Spinal cord (tissue), 10 donors: ENCODE results near the gene MKLN1. TPM values are rescaled to one million over a fixed set of nuclear protein-coding genes. Genes with fewer than 3 reads are reported as not detected.
A peak's percentile ranks its signal among the peaks of the same experiment; 100 is the strongest.
"Not testable (repeated sequence)": the region's sequence is repeated elsewhere in the genome, so short reads cannot be mapped to it uniquely, and the experiment has no call there.

Experiments
- DNase-seq, 6 donors: peaks; one replicate each; pipeline versions ENCODE4 v3.0.0 to v3.0.0-alpha.2; 2013 to 2015; ENCODE audit warnings: low spot score in 6 of 6, low read depth in 4 of 6
- H3K27ac ChIP-seq: one replicate; pipeline ENCODE4 v1.5.1; 2013; ENCODE audit warnings: low read depth, low read length, control low read depth
- H3K27me3 ChIP-seq: one replicate; pipeline ENCODE4 v1.6.1; 2013; ENCODE audit warnings: low read length; ENCODE audit not compliant: control insufficient read depth, insufficient read depth
- H3K36me3 ChIP-seq: one replicate; pipeline ENCODE4 v1.6.1; 2013; ENCODE audit warnings: low read length; ENCODE audit not compliant: control insufficient read depth, insufficient read depth
- H3K4me1 ChIP-seq: one replicate; pipeline ENCODE4 v1.6.1; 2013; ENCODE audit warnings: low read length; ENCODE audit not compliant: control insufficient read depth, insufficient read depth
- H3K4me3 ChIP-seq: one replicate; pipeline ENCODE4 v1.5.1; 2013; ENCODE audit warnings: low read depth, low read length, control low read depth
- H3K9me3 ChIP-seq: one replicate; pipeline ENCODE4 v1.6.1; 2013; ENCODE audit warnings: low read length; ENCODE audit not compliant: control insufficient read depth, insufficient read depth
- WGBS: methylation state at CpG from one replicate; pipeline ENCODE4 v1.1.5; 2013; ENCODE audit warnings: missing lambda C conversion rate; ENCODE audit not compliant: insufficient coverage; 5-methylcytosine and 5-hydroxymethylcytosine counted together
- polyA plus RNA-seq, 2 donors: library from polyadenylated mRNA; unstranded; fragments of 120-200 nt; gene quantifications; one replicate each; pipeline ENCODE4 v1.2.1, GENCODE V29; 2013; ENCODE audit not compliant: insufficient read length in 2 of 2
- total RNA-seq, 2 donors: library from RNA; depleted of rRNA in 1 of 2; stranded (reverse); fragments of 120-200 nt in 1 of 2; fragments of >200 nt in 1 of 2; gene quantifications; one replicate each; pipeline versions ENCODE4 v1.2.3 to v1.2.4, GENCODE V29; 2013 to 2014
- donor health status: healthy.

MKLN1 gene
- total and polyA plus RNA-seq, 4 donors = 13.6 to 69.4 (median 36.6) TPM

DNA sequence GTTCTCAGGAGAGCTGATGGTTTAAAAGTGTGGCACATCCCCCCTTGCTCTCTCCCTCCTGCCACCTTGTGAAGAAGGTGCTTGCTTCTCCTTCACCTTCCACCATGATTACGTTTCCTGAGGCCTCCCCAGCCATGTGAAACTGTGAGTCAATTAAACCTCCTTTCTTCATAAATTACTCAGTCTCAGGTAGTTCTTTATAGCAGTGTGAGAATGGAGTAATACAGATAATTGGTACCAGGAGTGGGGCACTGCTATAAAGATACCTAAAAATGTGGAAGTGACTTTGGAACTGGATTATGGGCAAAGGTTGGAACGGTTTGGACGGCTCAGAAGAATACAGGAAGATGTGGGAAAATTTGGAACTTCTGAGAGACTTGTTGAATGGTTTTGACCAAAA, 21.6 kb upstream of the MKLN1 start:
- H3K4me1 ChIP-seq, H3K9me3 ChIP-seq, H3K4me3 ChIP-seq, H3K27me3 ChIP-seq, H3K27ac ChIP-seq, H3K36me3 ChIP-seq, DNase-seq: not testable (repeated sequence)
- 91% methylated on average over 2 of the region's 3 CpGs for WGBS

DNA sequence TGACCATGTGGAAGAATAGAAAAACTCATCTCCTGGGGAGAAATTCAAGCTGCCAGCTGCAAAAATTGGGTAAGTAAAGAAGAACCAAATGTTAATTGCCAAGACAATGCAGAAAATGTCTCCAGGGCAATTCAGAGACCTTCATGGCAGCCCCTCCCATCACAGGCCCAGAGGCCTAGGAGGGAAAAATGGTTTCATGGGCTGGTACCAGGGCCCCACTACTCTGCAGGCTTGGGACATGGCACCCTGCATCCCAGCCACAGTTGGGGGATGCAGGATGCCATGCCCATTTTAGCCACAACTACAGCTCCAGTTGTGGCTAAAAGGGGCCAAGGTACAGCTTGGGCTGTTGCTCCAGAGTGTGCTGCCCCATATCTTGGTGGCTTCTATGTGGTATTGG, 20.9 kb upstream of the MKLN1 start:
- no peak for DNase-seq
- H3K4me1 ChIP-seq = no peaks in the 10 kb centered on the region
- peaks cover 5% of the 10 kb centered on the region for H3K9me3 ChIP-seq
- H3K27ac ChIP-seq = no peak overlapping the region
- H3K27me3 ChIP-seq = no peaks in the 10 kb centered on the region
- H3K36me3 ChIP-seq = no peaks in the 10 kb centered on the region
- H3K4me3 ChIP-seq = no peak overlapping the region

DNA sequence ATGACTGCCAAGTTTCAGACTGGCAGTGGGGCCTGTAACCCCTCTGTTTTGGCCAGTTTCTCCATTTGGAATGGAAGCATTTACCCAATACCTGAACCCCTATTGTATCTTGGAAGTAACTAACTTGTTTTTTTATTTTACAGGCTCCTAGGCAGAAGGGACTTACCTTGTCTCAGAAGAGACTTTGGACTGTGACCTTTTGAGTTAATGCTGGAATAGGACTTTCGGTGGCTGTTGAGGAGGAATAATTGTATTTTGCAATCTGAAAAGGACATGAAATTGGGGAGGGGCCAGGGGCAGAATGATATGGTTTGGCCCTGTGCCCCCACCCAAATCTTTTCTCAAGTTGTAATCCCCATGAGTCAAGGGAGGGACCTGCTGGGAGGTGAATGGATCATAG, 20.0 kb upstream of the MKLN1 start:
- WGBS = no CpG with 5 or more reads among the region's 1 CpG
- H3K27me3 ChIP-seq = no peaks in the 10 kb centered on the region
- DNase-seq = no peak

GRCh38 chr7:131312838-131313237, 14.8 kb upstream of the MKLN1 start:
- no peaks in the 10 kb centered on the region for H3K27me3 ChIP-seq
- WGBS = no CpG with 5 or more reads among the region's 1 CpG
- H3K36me3 ChIP-seq = no peaks in the 10 kb centered on the region
- H3K9me3 ChIP-seq = peaks cover 4% of the 10 kb centered on the region
- no peak for DNase-seq
- H3K4me1 ChIP-seq = no peaks in the 10 kb centered on the region
- H3K4me3 ChIP-seq = no peak overlapping the region
- no peak overlapping the region for H3K27ac ChIP-seq

More for the DNA sequence above, 20.0 kb upstream of the MKLN1 start:
- no peak overlapping the region for H3K4me3 ChIP-seq
- no peak overlapping the region for H3K27ac ChIP-seq
- no peaks in the 10 kb centered on the region for H3K36me3 ChIP-seq
- H3K9me3 ChIP-seq = peaks cover 7% of the 10 kb centered on the region
- H3K4me1 ChIP-seq = no peaks in the 10 kb centered on the region

DNA sequence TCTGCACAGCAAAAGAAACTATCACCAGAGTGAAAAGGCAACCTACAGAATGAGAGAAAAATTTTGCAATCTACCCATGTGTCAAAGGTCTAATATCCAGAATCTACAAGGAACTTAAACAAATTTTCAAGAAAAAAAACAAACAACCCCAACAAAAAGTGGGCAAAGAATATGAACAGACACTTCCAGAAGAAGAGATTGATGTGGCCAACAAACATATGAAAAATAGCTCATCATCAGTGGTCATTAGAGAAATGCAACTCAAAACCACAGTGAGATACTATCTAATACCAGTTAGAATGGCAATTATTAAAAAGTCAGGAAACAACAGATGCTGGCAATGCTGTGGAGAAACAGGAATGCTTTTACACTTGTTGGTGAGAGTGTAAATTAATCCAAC, 7.1 kb upstream of the MKLN1 start:
- no peaks in the 10 kb centered on the region for H3K27me3 ChIP-seq
- H3K4me3 ChIP-seq = no peak overlapping the region
- peaks cover 1% of the 10 kb centered on the region for H3K9me3 ChIP-seq
- no peaks in the 10 kb centered on the region for H3K4me1 ChIP-seq
- DNase-seq = no peak
- H3K27ac ChIP-seq = no peak overlapping the region
- H3K36me3 ChIP-seq = no peaks in the 10 kb centered on the region

GRCh38 chr7:131321656-131322055, 6.0 kb upstream of the MKLN1 start:
- H3K36me3 ChIP-seq = no peaks in the 10 kb centered on the region
- H3K9me3 ChIP-seq = peaks cover 1% of the 10 kb centered on the region
- DNase-seq = no peak
- no peaks in the 10 kb centered on the region for H3K4me1 ChIP-seq
- H3K4me3 ChIP-seq = no peak overlapping the region
- H3K27me3 ChIP-seq = no peaks in the 10 kb centered on the region
- no peak overlapping the region for H3K27ac ChIP-seq

DNA sequence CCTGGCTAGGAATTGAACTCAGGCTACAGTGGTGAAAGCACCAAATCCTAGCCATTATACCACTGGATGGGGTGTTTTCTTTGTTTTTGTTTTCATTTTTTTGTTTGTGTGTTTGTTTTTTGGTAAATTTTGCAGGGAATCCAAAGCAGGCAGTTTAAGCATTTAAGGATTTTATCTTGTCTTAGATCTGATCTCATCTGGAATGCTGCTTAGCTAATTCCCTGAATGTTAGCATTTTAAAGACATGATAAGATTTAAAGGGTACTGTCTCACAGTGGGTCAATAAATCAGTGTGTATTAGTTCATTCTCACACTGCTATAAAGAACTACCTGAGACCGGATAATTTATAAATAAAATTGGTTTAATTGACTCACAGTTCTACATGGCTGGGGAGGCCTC, 5.6 kb upstream of the MKLN1 start:
- no peak for DNase-seq
- no peaks in the 10 kb centered on the region for H3K36me3 ChIP-seq
- H3K27me3 ChIP-seq = no peaks in the 10 kb centered on the region
- H3K4me3 ChIP-seq = no peak overlapping the region
- no peak overlapping the region for H3K27ac ChIP-seq
- WGBS = no CpG with 5 or more reads among the region's 1 CpG
- no peaks in the 10 kb centered on the region for H3K4me1 ChIP-seq
- peaks cover 1% of the 10 kb centered on the region for H3K9me3 ChIP-seq

GRCh38 chr7:131322861-131323260, 4.8 kb upstream of the MKLN1 start:
- 93% methylated on average over 2 of the region's 7 CpGs for WGBS
- H3K4me1 ChIP-seq = no peaks in the 10 kb centered on the region
- no peaks in the 10 kb centered on the region for H3K36me3 ChIP-seq
- peak in 1 of 6 donors; percentile 23 for DNase-seq
- peaks cover 1% of the 10 kb centered on the region for H3K9me3 ChIP-seq
- H3K27ac ChIP-seq = no peak overlapping the region
- H3K27me3 ChIP-seq = no peaks in the 10 kb centered on the region
- no peak overlapping the region for H3K4me3 ChIP-seq

DNA sequence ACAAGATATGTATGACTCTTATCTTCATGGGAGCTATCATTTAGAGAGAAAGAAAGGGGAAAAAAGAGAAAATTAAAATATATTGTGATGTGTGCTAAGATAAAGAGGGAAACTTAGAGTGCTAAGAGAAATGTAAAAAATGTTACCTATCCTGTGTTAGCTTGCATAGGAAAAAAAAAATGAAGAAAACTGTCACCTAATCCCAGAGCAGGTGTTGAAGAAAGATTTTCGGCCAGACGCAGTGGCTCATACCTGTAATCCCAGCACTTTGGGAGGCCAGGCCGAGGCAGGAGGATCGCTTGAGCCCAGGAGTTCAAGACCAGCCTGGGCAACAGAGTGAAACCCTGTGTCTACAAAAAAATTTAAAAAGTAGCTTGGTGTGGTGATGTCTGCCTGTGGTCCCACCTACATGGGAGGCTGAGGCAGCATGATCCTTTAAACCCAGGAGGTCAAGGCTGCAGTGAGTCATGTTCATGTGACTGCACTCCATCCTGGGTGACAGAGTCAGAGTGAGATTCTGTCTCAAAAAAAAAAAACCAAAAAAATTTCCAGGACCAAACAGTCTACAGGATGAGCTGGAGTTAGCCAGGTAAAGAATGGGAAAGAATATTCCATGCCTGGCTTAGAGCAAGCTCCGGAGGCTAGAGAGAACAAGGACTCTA, 2.4 kb upstream of the MKLN1 start:
- 95% methylated on average over 5 of the region's 5 CpGs for WGBS
- no peak overlapping the region for H3K4me3 ChIP-seq
- no peaks in the 10 kb centered on the region for H3K36me3 ChIP-seq
- no peak overlapping the region for H3K27ac ChIP-seq
- DNase-seq = no peak
- H3K27me3 ChIP-seq = no peaks in the 10 kb centered on the region
- peaks cover 1% of the 10 kb centered on the region for H3K9me3 ChIP-seq
- H3K4me1 ChIP-seq = peaks cover 3% of the 10 kb centered on the region

- Histone ChIP-seq H3K27ac (no peak overlapping the region), H3K9me3 (no peaks in the 10 kb centered on the region), H3K27me3 (no peaks in the 10 kb centered on the region), H3K4me3 (no peak overlapping the region), H3K36me3 (no peaks in the 10 kb centered on the region), H3K4me1 (peaks cover 3% of the 10 kb centered on the region)
- no CpG with 5 or more reads among the region's 6 CpGs for WGBS
- DNase-seq = no peak
Observed at GRCh38 chr7:131326576-131326975, 1.1 kb upstream of the MKLN1 start.
